Suprapubic skin (tissue), 3 donors: Measurements from ENCODE around the gene NCAPG2.

Source experiments
- CTCF ChIP-seq, 2 donors: fragments of 200-600 bp in 1 of 2; fragments of 450-650 bp in 1 of 2; sonication (generic) in 1 of 2; IDR thresholded peaks; one replicate each; pipeline ENCODE4 v1.5.1; 2016 to 2019; ENCODE audit warnings: antibody characterized with exemption in 2 of 2, mild to moderate bottlenecking in 1 of 2, moderate library complexity in 1 of 2
- POLR2AphosphoS5 ChIP-seq, 3 donors: sonication (generic); formaldehyde crosslinking; IDR thresholded peaks; one replicate each; pipeline ENCODE4 v1.6.1; 2017; ENCODE audit warnings: antibody characterized with exemption in 3 of 3

DNA sequence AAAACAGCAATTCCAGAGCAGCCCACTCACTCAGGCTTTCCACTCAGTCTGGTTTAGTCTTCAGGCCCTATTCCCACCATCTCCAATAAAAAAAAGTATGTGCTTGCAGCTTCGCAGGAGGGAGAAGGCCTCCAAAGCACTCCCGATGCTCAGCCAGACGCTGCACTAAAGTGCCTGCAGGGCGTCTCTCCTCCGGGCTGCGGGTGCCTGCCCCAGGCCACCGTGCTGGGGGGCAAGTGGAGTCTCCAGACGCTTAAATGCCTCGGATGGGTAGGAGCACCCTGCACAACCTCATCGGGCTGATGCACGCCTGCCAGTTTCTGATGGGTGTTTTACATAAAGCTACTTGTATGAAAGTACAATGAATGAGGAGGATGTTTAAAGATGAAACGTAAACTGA is 31.3 kb upstream of the NCAPG2 start:
- TF ChIP-seq POLR2AphosphoS5 (IDR thresholded peaks at IDR 0.05) (no peak), CTCF (IDR thresholded peaks at IDR 0.05) (no peak)
